H1 (cell line): ENCODE measurements around the gene ASGR1. TPM values are rescaled to one million over a fixed set of nuclear protein-coding genes. Genes with fewer than 3 reads are reported as not detected.

Experiments used
- CTCF ChIA-PET: fragments of 300-600 bp; sonication (Branson Sonifier 250); formaldehyde crosslinking; loops from one replicate; lab custom pipeline; 2021; ENCODE audit not compliant: partially characterized antibody; lab: Charles Lee
- POLR2A ChIA-PET: fragments of 300-600 bp; sonication (Branson Sonifier 250); formaldehyde crosslinking; loops from one replicate; lab custom pipeline; 2021; ENCODE audit warnings: inconsistent platforms; ENCODE audit not compliant: partially characterized antibody; lab: Charles Lee
- DNase-seq, 2 experiments: peaks; one replicate each; pipeline versions ENCODE4 v3.0.0 to v3.0.0-alpha.2; 2010 to 2022; ENCODE audit warnings: low spot score in 2 of 2, low read depth in 1 of 2, mixed read lengths in 1 of 2
- FAIRE-seq: peaks from 2 replicates; lab custom pipeline; 2011; peaks lifted over from hg19 to GRCh38; lab: Jason Lieb, UNC
- H2AFZ ChIP-seq: 2 replicates; pipeline ENCODE4 v1.8.1; 2012; ENCODE audit warnings: low read length, inconsistent platforms
- H2AK5ac ChIP-seq: 2 replicates; pipeline ENCODE4 v1.6.1; 2013; ENCODE audit warnings: low read depth, low read length
- H2BK120ac ChIP-seq: replicated peaks from 2 replicates; pipeline ENCODE3; 2013; ENCODE audit warnings: low read depth, low read length, inconsistent platforms
- H2BK12ac ChIP-seq: 2 replicates; pipeline ENCODE4 v1.6.1; 2013; ENCODE audit warnings: low read depth, low read length
- H2BK15ac ChIP-seq: 2 replicates; pipeline ENCODE4 v1.6.1; 2013; ENCODE audit warnings: low read length
- H2BK20ac ChIP-seq: 2 replicates; pipeline ENCODE4 v1.6.1; 2013; ENCODE audit warnings: low read length
- H2BK5ac ChIP-seq: 2 replicates; pipeline ENCODE4 v1.6.1; 2013; ENCODE audit warnings: low read depth, low read length
- H3K14ac ChIP-seq: 2 replicates; pipeline ENCODE4 v1.6.1; 2013; ENCODE audit warnings: inconsistent platforms; ENCODE audit not compliant: insufficient read length
- H3K18ac ChIP-seq: 2 replicates; pipeline ENCODE4 v1.6.1; 2013; ENCODE audit warnings: low read length; ENCODE audit errors: extremely low read depth
- H3K23ac ChIP-seq: 2 replicates; pipeline ENCODE4 v1.6.1; 2013; ENCODE audit warnings: inconsistent platforms; ENCODE audit not compliant: insufficient read length
- H3K23me2 ChIP-seq: 2 replicates; pipeline ENCODE4 v1.6.1; 2013; ENCODE audit warnings: low read depth, low read length
- H3K27ac ChIP-seq: 2 replicates; pipeline ENCODE4 v1.6.1; 2011; ENCODE audit warnings: low read depth, low read length, inconsistent platforms
- H3K27me3 ChIP-seq, 4 experiments: replicated peaks in 1 of 4; 1 replicate in 1 of 4; 2 replicates in 3 of 4; pipeline versions ENCODE4 v1.6.1 to v1.8.1; 2011 to 2013; ENCODE audit warnings: low read length in 3 of 4, mild to moderate bottlenecking in 3 of 4, inconsistent platforms in 2 of 4, mixed read lengths in 2 of 4, moderate library complexity in 1 of 4; ENCODE audit not compliant: control insufficient read depth in 3 of 4, insufficient read depth in 3 of 4; ENCODE audit errors: extremely low read depth in 1 of 4
- H3K36me3 ChIP-seq, 4 experiments: 2 replicates each; pipeline versions ENCODE4 v1.6.1 to v1.8.1; 2011 to 2013; ENCODE audit warnings: mild to moderate bottlenecking in 4 of 4, low read length in 3 of 4, moderate library complexity in 2 of 4, control low read depth in 1 of 4, inconsistent platforms in 1 of 4; ENCODE audit not compliant: insufficient read depth in 4 of 4, control insufficient read depth in 2 of 4
- H3K4ac ChIP-seq: replicated peaks from 2 replicates; pipeline ENCODE3; 2013; ENCODE audit warnings: low read length, low read depth, mixed read lengths, inconsistent platforms; ENCODE audit not compliant: insufficient read length
- H3K4me1 ChIP-seq, 4 experiments: replicated peaks in 1 of 4; 1 replicate in 1 of 4; 2 replicates in 3 of 4; pipeline versions ENCODE4 v1.6.1 to v1.8.1; 2011 to 2013; ENCODE audit warnings: low read length in 3 of 4, inconsistent platforms in 2 of 4, mixed read lengths in 1 of 4; ENCODE audit not compliant: insufficient read depth in 4 of 4, control insufficient read depth in 3 of 4
- H3K4me2 ChIP-seq, 2 experiments: 2 replicates each; pipeline versions ENCODE4 v1.6.1 to v1.8.1; 2011 to 2013; ENCODE audit warnings: low read depth in 2 of 2, low read length in 2 of 2, control low read depth in 1 of 2, inconsistent platforms in 1 of 2, mild to moderate bottlenecking in 1 of 2; ENCODE audit not compliant: insufficient read depth in 1 of 2
- H3K4me3 ChIP-seq, 4 experiments: fragments of 200-600, 300-600 bp in 1 of 4; sonication (generic), shearing (Covaris generic), sonication (Bioruptor Twin) in 1 of 4; 2 replicates each; pipeline versions ENCODE4 v1.5.1 to v1.8.1; 2011 to 2016; ENCODE audit warnings: low read length in 4 of 4, low read depth in 3 of 4, control low read depth in 2 of 4, inconsistent platforms in 2 of 4, mild to moderate bottlenecking in 2 of 4, mixed read lengths in 1 of 4, moderate library complexity in 1 of 4; ENCODE audit not compliant: insufficient read depth in 2 of 4; ENCODE audit errors: extremely low read depth in 1 of 4
- H3K56ac ChIP-seq: replicated peaks from 2 replicates; pipeline ENCODE3; 2013; ENCODE audit warnings: low read depth, mild to moderate bottlenecking, mixed read lengths, low read length, inconsistent platforms; ENCODE audit not compliant: insufficient read length
- H3K79me1 ChIP-seq: 2 replicates; pipeline ENCODE4 v1.6.1; 2013; ENCODE audit warnings: low read depth, low read length, control low read depth
- H3K79me2 ChIP-seq, 2 experiments: 2 replicates each; pipeline versions ENCODE4 v1.6.1 to v1.8.1; 2012 to 2013; ENCODE audit warnings: low read length in 2 of 2, mild to moderate bottlenecking in 2 of 2, inconsistent platforms in 1 of 2; ENCODE audit not compliant: insufficient read depth in 2 of 2, control insufficient read depth in 1 of 2
- H3K9ac ChIP-seq, 4 experiments: replicated peaks in 1 of 4; 1 replicate in 1 of 4; 2 replicates in 3 of 4; pipeline versions ENCODE4 v1.6.1 to v1.8.1; 2011 to 2013; ENCODE audit warnings: low read depth in 3 of 4, low read length in 3 of 4, control low read depth in 2 of 4, mild to moderate bottlenecking in 2 of 4, moderate library complexity in 2 of 4, inconsistent platforms in 1 of 4; ENCODE audit errors: extremely low read depth in 1 of 4
- H3K9me3 ChIP-seq, 2 experiments: 2 replicates each; pipeline versions ENCODE4 v1.6.1 to v1.8.1; 2012 to 2013; ENCODE audit warnings: mild to moderate bottlenecking in 2 of 2, moderate library complexity in 2 of 2, control low read depth in 1 of 2, inconsistent platforms in 1 of 2, low read depth in 1 of 2, low read length in 1 of 2, mixed read lengths in 1 of 2; ENCODE audit not compliant: insufficient read depth in 2 of 2
- H4K20me1 ChIP-seq, 2 experiments: replicated peaks in 1 of 2; 2 replicates each; pipeline versions ENCODE3 to v1.8.1; 2011 to 2013; ENCODE audit warnings: inconsistent platforms in 2 of 2, low read length in 2 of 2, mild to moderate bottlenecking in 1 of 2; ENCODE audit not compliant: insufficient read depth in 2 of 2, control insufficient read depth in 1 of 2
- H4K5ac ChIP-seq: 2 replicates; pipeline ENCODE4 v1.6.1; 2013; ENCODE audit warnings: low read length, low read depth, mixed read lengths, inconsistent platforms; ENCODE audit not compliant: insufficient read length
- H4K8ac ChIP-seq: 2 replicates; pipeline ENCODE4 v1.8.0; 2013; ENCODE audit warnings: mild to moderate bottlenecking, moderate library complexity, low read length, inconsistent platforms; ENCODE audit not compliant: insufficient read depth; ENCODE audit errors: extremely low read depth
- H4K91ac ChIP-seq: replicated peaks from 2 replicates; pipeline ENCODE3; 2013; ENCODE audit warnings: low read length, mixed read lengths, inconsistent platforms; ENCODE audit not compliant: insufficient read length
- BACH1 ChIP-seq: IDR thresholded peaks from 2 replicates; pipeline ENCODE4 v1.6.1; 2012; ENCODE audit warnings: low read length, improper control_type of control experiment
- CTBP2 ChIP-seq: IDR thresholded peaks from 2 replicates; pipeline ENCODE4 v1.7.0; 2011; ENCODE audit warnings: borderline replicate concordance, mild to moderate bottlenecking, moderate library complexity, mixed read lengths, low read length; ENCODE audit not compliant: insufficient read depth, insufficient read length
- FOSL1 ChIP-seq: IDR thresholded peaks from 2 replicates; pipeline ENCODE4 v1.6.1; 2011; ENCODE audit warnings: mild to moderate bottlenecking, low read depth, low read length, moderate library complexity; ENCODE audit not compliant: insufficient read depth
- JUND ChIP-seq: IDR thresholded peaks from 2 replicates; pipeline ENCODE4 v1.6.1; 2011; ENCODE audit warnings: mild to moderate bottlenecking, improper control_type of control experiment, low read length
- SAP30 ChIP-seq: fragments of 300-600 bp; sonication (generic); IDR thresholded peaks from 2 replicates; pipeline ENCODE4 v1.7.1; 2012; ENCODE audit warnings: low read length, moderate library complexity, mild to moderate bottlenecking, inconsistent platforms; ENCODE audit not compliant: insufficient read depth, insufficient replicate concordance
- SUZ12 ChIP-seq: fragments of 200-600 bp; sonication (generic); IDR thresholded peaks from 2 replicates; pipeline ENCODE4 v1.6.1; 2012; ENCODE audit warnings: mild to moderate bottlenecking, inconsistent platforms, low read length, moderate library complexity, mixed read lengths
- TCF12 ChIP-seq: IDR thresholded peaks from 2 replicates; pipeline ENCODE4 v1.6.1; 2011; ENCODE audit warnings: low read depth, mild to moderate bottlenecking, low read length
- YY1 ChIP-seq: IDR thresholded peaks from 2 replicates; pipeline ENCODE4 v1.6.1; 2011; ENCODE audit warnings: low read depth, mild to moderate bottlenecking, low read length
- WGBS, 2 experiments: shearing (Covaris generic) in 1 of 2; methylation state at CpG; one replicate each; pipeline versions ENCODE4 v1.1.6 to v1.1.7; 2013 to 2015; ENCODE audit warnings: low lambda C conversion rate in 2 of 2, mixed read lengths in 2 of 2, inconsistent platforms in 1 of 2, low coverage in 1 of 2, missing lambda C conversion rate in 1 of 2; ENCODE audit not compliant: insufficient replicate concordance in 2 of 2, insufficient coverage in 1 of 2, insufficient read length in 1 of 2; ENCODE audit errors: extremely low coverage in 1 of 2, missing lambda C conversion rate in 1 of 2; 5-methylcytosine and 5-hydroxymethylcytosine counted together
- polyA plus RNA-seq, 7 experiments: library from polyadenylated mRNA; depleted of rRNA in 3 of 7; stranded (reverse) in 5 of 7; unstranded in 2 of 7; fragments of >200 nt in 5 of 7; fragments of 200-250 nt in 2 of 7; gene quantifications; 1 replicate in 5 of 7; 2 replicates in 1 of 7; 4 replicates in 1 of 7; pipeline versions ENCODE4 v1.2.1 to v1.2.3, GENCODE V29; 2011 to 2013; ENCODE audit warnings: missing spikeins in 2 of 7, mixed read lengths in 2 of 7
- total RNA-seq: library from RNA; stranded (reverse); fragmentation: NEBNext Ultra II Directional; extraction: Animal tissue kit (Norgen Biotek cat#: 25700); gene quantifications from 2 replicates; pipeline ENCODE4 v1.2.1, GENCODE V29; 2021
- TF ChIP-seq, protein P1 (sequence below): IDR thresholded peaks from 2 replicates; pipeline ENCODE4 v1.6.1; 2011; ENCODE audit warnings: low read length, improper control_type of control experiment

The ASGR1 gene
- total and polyA plus RNA-seq, 2 of the 8 experiments (the other 6 are each of a cell fraction or from before 2014, with no cell fraction given) = 10.8 to 14.5 TPM

DNA sequence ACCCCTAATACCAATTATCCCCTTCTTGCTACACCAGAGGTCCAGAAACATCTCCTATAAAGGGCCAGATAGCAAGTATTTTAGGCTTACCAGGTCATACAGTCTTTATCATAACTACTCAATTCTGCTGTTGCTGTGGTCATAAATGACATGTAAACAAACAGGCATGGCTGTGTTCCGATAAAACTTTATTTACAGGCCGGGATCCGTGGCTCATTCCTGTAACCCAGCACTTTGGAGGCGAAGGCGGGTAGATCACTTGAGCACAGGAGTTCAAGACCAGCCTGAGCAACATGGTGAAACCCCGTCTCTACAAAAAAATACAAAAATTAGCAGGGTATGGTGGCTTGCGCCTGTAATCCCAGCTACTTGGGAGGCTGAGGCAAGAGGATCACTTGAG lies 12.3 kb downstream of the ASGR1 start:
- Histone ChIP-seq H3K23ac (no peak overlapping the region), H2BK15ac (no peak overlapping the region), H2BK120ac (no peak overlapping the region), H4K91ac (no peak overlapping the region), H2BK12ac (no peak overlapping the region), H4K5ac (no peak overlapping the region), H3K56ac (no peak overlapping the region), H3K79me1 (no peaks in the 10 kb centered on the region), H3K18ac (no peak overlapping the region), H3K4me3 (no peak overlapping the region), H3K14ac (no peak overlapping the region), H3K23me2 (no peaks in the 10 kb centered on the region), H3K27ac (no peak overlapping the region), H3K4me2 (no peak overlapping the region), H2AFZ (no peak overlapping the region), H3K27me3 (no peaks in the 10 kb centered on the region), H3K4ac (no peak overlapping the region), H2AK5ac (no peak overlapping the region), H2BK20ac (no peak overlapping the region), H4K8ac (no peak overlapping the region), H3K36me3 (no peaks in the 10 kb centered on the region), H3K79me2 (no peaks in the 10 kb centered on the region), H4K20me1 (no peaks in the 10 kb centered on the region), H2BK5ac (no peak overlapping the region), H3K4me1 (peaks cover 0 to 4% (median under 1%) of the 10 kb centered on the region in 4 experiments; a peak in 1 of 7 replicates), H3K9ac (no peak overlapping the region), H3K9me3 (no peaks in the 10 kb centered on the region)
- DNase-seq (no peak), FAIRE-seq (no peak)
- POLR2A ChIA-PET = interaction anchor here (0.7 to 1.1 kb wide), 2 partner anchors 34 to 112 kb away, joined by 3 read pairs; no protein-coding TSS in a partner anchor
- CTCF ChIA-PET = interaction anchor here (0.6 to 1.5 kb wide), 5 partner anchors 11 to 121 kb away, joined by 3 to 9 read pairs (median 4); no protein-coding TSS in a partner anchor
- WGBS, 2 experiments = 95% methylated on average over 6 of the region's 7 CpGs; no CpG with 5 or more reads in 1 of the 2 experiments
- TF ChIP-seq JUND = no peak
- no peak for TF ChIP-seq CTBP2
- no peak for TF ChIP-seq TCF12
- TF ChIP-seq SUZ12 = no peak
- TF ChIP-seq FOSL1 = no peak
- TF ChIP-seq, protein P1, sequence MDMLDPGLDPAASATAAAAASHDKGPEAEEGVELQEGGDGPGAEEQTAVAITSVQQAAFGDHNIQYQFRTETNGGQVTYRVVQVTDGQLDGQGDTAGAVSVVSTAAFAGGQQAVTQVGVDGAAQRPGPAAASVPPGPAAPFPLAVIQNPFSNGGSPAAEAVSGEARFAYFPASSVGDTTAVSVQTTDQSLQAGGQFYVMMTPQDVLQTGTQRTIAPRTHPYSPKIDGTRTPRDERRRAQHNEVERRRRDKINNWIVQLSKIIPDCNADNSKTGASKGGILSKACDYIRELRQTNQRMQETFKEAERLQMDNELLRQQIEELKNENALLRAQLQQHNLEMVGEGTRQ = no peak
- TF ChIP-seq BACH1 = no peak
- TF ChIP-seq YY1 = no peak
- no peak for TF ChIP-seq SAP30
